ENCODE data around the gene NEUROD2. TPM values are rescaled to one million over a fixed set of nuclear protein-coding genes. Genes with fewer than 3 reads are reported as not detected.

Gene NEUROD2
- polyA plus RNA-seq, 2 donors, result 0.02 TPM; not detected in 1

GRCh38 chr17:39569126-39569525 is 38.6 kb downstream of the NEUROD2 start:
- Histone ChIP-seq H3K36me3 (ENCODE audit: control insufficient read depth in 2 of 2, insufficient read depth in 2 of 2, low read length in 1 of 2) (peaks cover 2 to 9% of the 10 kb centered on the region in 2 donors), H3K4me3 (ENCODE audit: low read depth in 1 of 2, low read length in 2 of 2) (no peak overlapping the region), H3K27ac (ENCODE audit: low read depth in 2 of 2, low read length in 1 of 2) (no peak overlapping the region), H3K4me1 (ENCODE audit: control insufficient read depth in 2 of 2, insufficient read depth in 2 of 2, low read length in 1 of 2) (peaks cover 0 to 3% of the 10 kb centered on the region in 2 donors), H3K9me3 (ENCODE audit: control insufficient read depth in 2 of 2, insufficient read depth in 1 of 2, low read depth in 1 of 2, low read length in 1 of 2) (no peaks in the 10 kb centered on the region), H3K27me3 (ENCODE audit: control insufficient read depth in 1 of 2, insufficient read depth in 2 of 2, low read length in 2 of 2) (no peaks in the 10 kb centered on the region)
- 55 to 78% methylated on average over 1 of the region's 1 CpG for WGBS, 2 donors

- Histone ChIP-seq H3K4me3 (ENCODE audit: low read depth in 1 of 2, low read length in 2 of 2) (no peak overlapping the region), H3K27me3 (ENCODE audit: control insufficient read depth in 1 of 2, insufficient read depth in 2 of 2, low read length in 2 of 2) (no peaks in the 10 kb centered on the region), H3K4me1 (ENCODE audit: control insufficient read depth in 2 of 2, insufficient read depth in 2 of 2, low read length in 1 of 2) (no peaks in the 10 kb centered on the region), H3K9me3 (ENCODE audit: control insufficient read depth in 2 of 2, insufficient read depth in 1 of 2, low read depth in 1 of 2, low read length in 1 of 2) (no peaks in the 10 kb centered on the region), H3K36me3 (ENCODE audit: control insufficient read depth in 2 of 2, insufficient read depth in 2 of 2, low read length in 1 of 2) (peaks cover 4 to 12% of the 10 kb centered on the region in 2 donors), H3K27ac (ENCODE audit: low read depth in 2 of 2, low read length in 1 of 2) (no peak overlapping the region)
- 79 to 84% methylated on average over 9 of the region's 9 CpGs for WGBS, 2 donors
Observed at GRCh38 chr17:39568702-39569101, 39.0 kb downstream of the NEUROD2 start.

- Histone ChIP-seq H3K36me3 (ENCODE audit: control insufficient read depth in 2 of 2, insufficient read depth in 2 of 2, low read length in 1 of 2) (peaks cover 7 to 12% of the 10 kb centered on the region in 2 donors), H3K4me1 (ENCODE audit: control insufficient read depth in 2 of 2, insufficient read depth in 2 of 2, low read length in 1 of 2) (peaks cover 0 to 2% of the 10 kb centered on the region in 2 donors), H3K4me3 (ENCODE audit: low read depth in 1 of 2, low read length in 2 of 2) (no peak overlapping the region), H3K27me3 (ENCODE audit: control insufficient read depth in 1 of 2, insufficient read depth in 2 of 2, low read length in 2 of 2) (no peaks in the 10 kb centered on the region), H3K27ac (ENCODE audit: low read depth in 2 of 2, low read length in 1 of 2) (no peak overlapping the region), H3K9me3 (ENCODE audit: control insufficient read depth in 2 of 2, insufficient read depth in 1 of 2, low read depth in 1 of 2, low read length in 1 of 2) (no peaks in the 10 kb centered on the region)
- WGBS, 2 donors, result 85 to 87% methylated on average over 11 of the region's 11 CpGs
Observed at GRCh38 chr17:39566094-39566850, 41.4 kb downstream of the NEUROD2 start.

- 78 to 87% methylated on average over 4 of the region's 4 CpGs for WGBS, 2 donors
- Histone ChIP-seq H3K9me3 (ENCODE audit: control insufficient read depth in 2 of 2, insufficient read depth in 1 of 2, low read depth in 1 of 2, low read length in 1 of 2) (no peaks in the 10 kb centered on the region), H3K27me3 (ENCODE audit: control insufficient read depth in 1 of 2, insufficient read depth in 2 of 2, low read length in 2 of 2) (no peaks in the 10 kb centered on the region), H3K27ac (ENCODE audit: low read depth in 2 of 2, low read length in 1 of 2) (no peak overlapping the region), H3K4me3 (ENCODE audit: low read depth in 1 of 2, low read length in 2 of 2) (no peak overlapping the region), H3K36me3 (ENCODE audit: control insufficient read depth in 2 of 2, insufficient read depth in 2 of 2, low read length in 1 of 2) (peaks cover 7 to 12% of the 10 kb centered on the region in 2 donors), H3K4me1 (ENCODE audit: control insufficient read depth in 2 of 2, insufficient read depth in 2 of 2, low read length in 1 of 2) (peaks cover 0 to 2% of the 10 kb centered on the region in 2 donors)
Observed at GRCh38 chr17:39564211-39564848, 43.4 kb downstream of the NEUROD2 start.

- no peaks in the 10 kb centered on the region for H3K9me3 ChIP-seq (ENCODE audit: control insufficient read depth in 2 of 2, insufficient read depth in 1 of 2, low read depth in 1 of 2, low read length in 1 of 2)
- peaks cover 0 to 2% of the 10 kb centered on the region in 2 donors for H3K4me1 ChIP-seq (ENCODE audit: control insufficient read depth in 2 of 2, insufficient read depth in 2 of 2, low read length in 1 of 2)
- peaks cover 7 to 12% of the 10 kb centered on the region in 2 donors for H3K36me3 ChIP-seq (ENCODE audit: control insufficient read depth in 2 of 2, insufficient read depth in 2 of 2, low read length in 1 of 2)
- 64 to 68% methylated on average over 17 of the region's 17 CpGs for WGBS, 2 donors
- no peaks in the 10 kb centered on the region for H3K27me3 ChIP-seq (ENCODE audit: control insufficient read depth in 1 of 2, insufficient read depth in 2 of 2, low read length in 2 of 2)
- H3K4me3 ChIP-seq (ENCODE audit: low read depth in 1 of 2, low read length in 2 of 2), result no peak overlapping the region
- H3K27ac ChIP-seq (ENCODE audit: low read depth in 2 of 2, low read length in 1 of 2), result no peak overlapping the region
Observed at GRCh38 chr17:39563476-39563875, 44.2 kb downstream of the NEUROD2 start.

- no peak overlapping the region for H3K4me3 ChIP-seq (ENCODE audit: low read depth in 1 of 2, low read length in 2 of 2)
- 83 to 87% methylated on average over 7 of the region's 7 CpGs for WGBS, 2 donors
- no peaks in the 10 kb centered on the region for H3K27me3 ChIP-seq (ENCODE audit: control insufficient read depth in 1 of 2, insufficient read depth in 2 of 2, low read length in 2 of 2)
- H3K9me3 ChIP-seq (ENCODE audit: control insufficient read depth in 2 of 2, insufficient read depth in 1 of 2, low read depth in 1 of 2, low read length in 1 of 2), result no peaks in the 10 kb centered on the region
- H3K27ac ChIP-seq (ENCODE audit: low read depth in 2 of 2, low read length in 1 of 2), result no peak overlapping the region
- H3K4me1 ChIP-seq (ENCODE audit: control insufficient read depth in 2 of 2, insufficient read depth in 2 of 2, low read length in 1 of 2), result peaks cover 0 to 2% of the 10 kb centered on the region in 2 donors
- peaks cover 7 to 12% of the 10 kb centered on the region in 2 donors for H3K36me3 ChIP-seq (ENCODE audit: control insufficient read depth in 2 of 2, insufficient read depth in 2 of 2, low read length in 1 of 2)
Observed at GRCh38 chr17:39562976-39563375, 44.7 kb downstream of the NEUROD2 start.

GRCh38 chr17:39562395-39562794 is 45.3 kb downstream of the NEUROD2 start:
- H3K4me3 ChIP-seq (ENCODE audit: low read depth in 1 of 2, low read length in 2 of 2), result no peak overlapping the region
- peaks cover 0 to 2% of the 10 kb centered on the region in 2 donors for H3K4me1 ChIP-seq (ENCODE audit: control insufficient read depth in 2 of 2, insufficient read depth in 2 of 2, low read length in 1 of 2)
- H3K9me3 ChIP-seq (ENCODE audit: control insufficient read depth in 2 of 2, insufficient read depth in 1 of 2, low read depth in 1 of 2, low read length in 1 of 2), result no peaks in the 10 kb centered on the region
- H3K36me3 ChIP-seq (ENCODE audit: control insufficient read depth in 2 of 2, insufficient read depth in 2 of 2, low read length in 1 of 2), result peaks cover 7 to 12% of the 10 kb centered on the region in 2 donors
- no peak overlapping the region for H3K27ac ChIP-seq (ENCODE audit: low read depth in 2 of 2, low read length in 1 of 2)
- H3K27me3 ChIP-seq (ENCODE audit: control insufficient read depth in 1 of 2, insufficient read depth in 2 of 2, low read length in 2 of 2), result no peaks in the 10 kb centered on the region
- WGBS, 2 donors, result 50 to 62% methylated on average over 1 of the region's 1 CpG

- Histone ChIP-seq H3K27ac (ENCODE audit: low read depth in 2 of 2, low read length in 1 of 2) (no peak overlapping the region), H3K36me3 (ENCODE audit: control insufficient read depth in 2 of 2, insufficient read depth in 2 of 2, low read length in 1 of 2) (peaks cover 1 to 19% of the 10 kb centered on the region in 2 donors), H3K9me3 (ENCODE audit: control insufficient read depth in 2 of 2, insufficient read depth in 1 of 2, low read depth in 1 of 2, low read length in 1 of 2) (no peaks in the 10 kb centered on the region), H3K4me3 (ENCODE audit: low read depth in 1 of 2, low read length in 2 of 2) (no peak overlapping the region), H3K4me1 (ENCODE audit: control insufficient read depth in 2 of 2, insufficient read depth in 2 of 2, low read length in 1 of 2) (no peaks in the 10 kb centered on the region), H3K27me3 (ENCODE audit: control insufficient read depth in 1 of 2, insufficient read depth in 2 of 2, low read length in 2 of 2) (no peaks in the 10 kb centered on the region)
- WGBS, 2 donors, result 38 to 54% methylated on average over 1 of the region's 1 CpG
Observed at GRCh38 chr17:39556423-39556822, 51.3 kb downstream of the NEUROD2 start.

- H3K9me3 ChIP-seq (ENCODE audit: control insufficient read depth in 2 of 2, insufficient read depth in 1 of 2, low read depth in 1 of 2, low read length in 1 of 2), result no peaks in the 10 kb centered on the region
- no peak overlapping the region for H3K27ac ChIP-seq (ENCODE audit: low read depth in 2 of 2, low read length in 1 of 2)
- no peaks in the 10 kb centered on the region for H3K27me3 ChIP-seq (ENCODE audit: control insufficient read depth in 1 of 2, insufficient read depth in 2 of 2, low read length in 2 of 2)
- H3K36me3 ChIP-seq (ENCODE audit: control insufficient read depth in 2 of 2, insufficient read depth in 2 of 2, low read length in 1 of 2), result peaks cover 0 to 19% of the 10 kb centered on the region in 2 donors
- WGBS, 2 donors, result 73 to 79% methylated on average over 2 of the region's 2 CpGs
- H3K4me3 ChIP-seq (ENCODE audit: low read depth in 1 of 2, low read length in 2 of 2), result no peak overlapping the region
- no peaks in the 10 kb centered on the region for H3K4me1 ChIP-seq (ENCODE audit: control insufficient read depth in 2 of 2, insufficient read depth in 2 of 2, low read length in 1 of 2)
Observed at GRCh38 chr17:39555368-39555767, 52.4 kb downstream of the NEUROD2 start.

All from esophagus (tissue), 2 donors.